Measurements from ENCODE around the gene HSP90AA1.

GRCh38 chr14:102047808-102048540, 38.9 kb downstream of the HSP90AA1 start:
- TF ChIP-seq EZH2 (IDR thresholded peaks at IDR 0.05; ENCODE audit: borderline replicate concordance, low read depth, low read length, severe bottlenecking): no peak
- no peak for TF ChIP-seq CTCF (IDR thresholded peaks at IDR 0.05; ENCODE audit: borderline replicate concordance, extremely low read depth, low read length, poor library complexity, severe bottlenecking)
